ENCODE measurements around the gene TERF2IP. TPM values are rescaled to one million over a fixed set of nuclear protein-coding genes. Genes with fewer than 3 reads are reported as not detected.

TERF2IP gene
- total and polyA plus RNA-seq, 2 of the 13 experiments (the other 11 are each of a cell fraction or from before 2014, with no cell fraction given) = 26.4 to 50.2 TPM

DNA sequence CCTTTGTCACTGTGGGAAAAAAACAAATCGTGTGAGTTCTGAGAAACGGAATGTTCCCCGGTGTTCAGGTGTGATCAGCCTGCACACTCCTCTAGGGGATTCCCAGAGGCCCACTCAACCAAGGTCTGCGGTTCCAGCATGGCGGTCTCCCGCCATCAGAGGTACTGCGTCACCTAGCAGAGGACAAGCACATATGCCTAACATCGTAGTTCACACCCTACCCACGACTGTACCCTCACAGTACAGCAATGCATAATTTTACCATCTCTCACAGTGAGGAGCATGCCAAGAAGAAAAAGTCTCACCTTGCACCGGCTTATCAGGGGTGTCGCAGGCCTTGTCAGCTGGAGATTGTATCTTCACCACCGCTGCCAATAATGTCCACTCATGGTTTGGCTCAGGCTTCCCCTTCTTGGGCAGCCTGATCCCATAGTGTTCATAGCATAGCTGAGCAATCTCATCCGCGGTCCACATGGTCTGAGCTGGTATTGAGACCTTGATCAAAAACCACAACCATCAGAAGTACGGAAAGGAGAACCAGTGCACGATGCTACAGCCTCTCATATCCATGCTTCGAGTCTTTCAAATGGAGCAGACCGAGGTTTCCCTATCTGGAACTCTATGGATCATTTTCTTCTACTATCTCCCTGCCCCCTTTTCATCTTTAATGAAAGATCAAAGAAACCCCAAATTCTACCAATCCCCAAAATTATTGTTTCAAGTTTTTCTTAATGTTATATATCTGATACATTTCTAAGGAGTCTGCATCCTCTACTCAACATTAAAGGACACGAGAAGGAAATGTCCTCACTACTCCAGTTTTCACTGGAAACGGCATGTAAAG is 27.0 kb upstream of the TERF2IP start:
- Histone ChIP-seq H3K9ac (ENCODE audit: insufficient read depth, low read depth, low read length) (no peak overlapping the region), H3K79me2 (ENCODE audit: insufficient read depth, low read length) (peaks cover 7% of the 10 kb centered on the region), H3K27ac (ENCODE audit: extremely low read length, insufficient read depth, low read length) (no peak overlapping the region), H4K20me1 (ENCODE audit: insufficient read depth, low read length) (no peaks in the 10 kb centered on the region), H3K9me3 (ENCODE audit: low read length) (no peaks in the 10 kb centered on the region), H2AFZ (ENCODE audit: low read length) (no peak overlapping the region), H3K36me3 (replicated peaks in 1 of 2; ENCODE audit: control insufficient read depth in 1 of 2, insufficient read depth in 2 of 2, low read length in 2 of 2) (peaks cover 2 to 29% of the 10 kb centered on the region in 2 experiments; a peak in 4 of 5 replicates), H3K4me2 (ENCODE audit: low read depth, low read length) (no peak overlapping the region), H3K4me1 (ENCODE audit: insufficient read depth, low read length) (peaks cover 34% of the 10 kb centered on the region), H3K27me3 (ENCODE audit: control insufficient read depth in 1 of 2, insufficient read depth in 2 of 2, low read length in 2 of 2) (no peaks in the 10 kb centered on the region; a peak in 1 of 5 replicates), H3K4me3 (replicated peaks in 1 of 3; ENCODE audit: insufficient read depth in 1 of 3, low read depth in 2 of 3, low read length in 3 of 3) (no peak overlapping the region)
- in situ Hi-C loops (cut with HindIII; ENCODE audit: extremely low pct_ligation_motif_present, low pct_unique_long_range_greater_than_20kb) (no loop called here), intact Hi-C loops (cut with micrococcal nuclease; ENCODE audit: unreplicated experiment) (loop anchor here (1.0 to 5.0 kb wide), 3 partner anchors 26 to 149 kb away; partner anchors contain the start of gene TMEM231)
- DNase-seq (ENCODE audit: low spot score) = no peak
- TF ChIP-seq TBX2 (CRISPR knock-in tag; IDR thresholded peaks at IDR 0.05; ENCODE audit: borderline replicate concordance) (no peak), NFE2L2 (IDR thresholded peaks at IDR 0.05; ENCODE audit: low read length) (no peak), AGO1 (IDR thresholded peaks at IDR 0.05; ENCODE audit: low read depth, low read length, poor library complexity, severe bottlenecking) (no peak)
- TF ChIP-seq, protein P1, sequence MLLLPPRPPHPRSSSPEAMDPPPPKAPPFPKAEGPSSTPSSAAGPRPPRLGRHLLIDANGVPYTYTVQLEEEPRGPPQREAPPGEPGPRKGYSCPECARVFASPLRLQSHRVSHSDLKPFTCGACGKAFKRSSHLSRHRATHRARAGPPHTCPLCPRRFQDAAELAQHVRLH (CRISPR knock-in tag; IDR thresholded peaks at IDR 0.05; ENCODE audit: borderline replicate concordance, low read depth) = no peak
- TF ChIP-seq, protein P2, sequence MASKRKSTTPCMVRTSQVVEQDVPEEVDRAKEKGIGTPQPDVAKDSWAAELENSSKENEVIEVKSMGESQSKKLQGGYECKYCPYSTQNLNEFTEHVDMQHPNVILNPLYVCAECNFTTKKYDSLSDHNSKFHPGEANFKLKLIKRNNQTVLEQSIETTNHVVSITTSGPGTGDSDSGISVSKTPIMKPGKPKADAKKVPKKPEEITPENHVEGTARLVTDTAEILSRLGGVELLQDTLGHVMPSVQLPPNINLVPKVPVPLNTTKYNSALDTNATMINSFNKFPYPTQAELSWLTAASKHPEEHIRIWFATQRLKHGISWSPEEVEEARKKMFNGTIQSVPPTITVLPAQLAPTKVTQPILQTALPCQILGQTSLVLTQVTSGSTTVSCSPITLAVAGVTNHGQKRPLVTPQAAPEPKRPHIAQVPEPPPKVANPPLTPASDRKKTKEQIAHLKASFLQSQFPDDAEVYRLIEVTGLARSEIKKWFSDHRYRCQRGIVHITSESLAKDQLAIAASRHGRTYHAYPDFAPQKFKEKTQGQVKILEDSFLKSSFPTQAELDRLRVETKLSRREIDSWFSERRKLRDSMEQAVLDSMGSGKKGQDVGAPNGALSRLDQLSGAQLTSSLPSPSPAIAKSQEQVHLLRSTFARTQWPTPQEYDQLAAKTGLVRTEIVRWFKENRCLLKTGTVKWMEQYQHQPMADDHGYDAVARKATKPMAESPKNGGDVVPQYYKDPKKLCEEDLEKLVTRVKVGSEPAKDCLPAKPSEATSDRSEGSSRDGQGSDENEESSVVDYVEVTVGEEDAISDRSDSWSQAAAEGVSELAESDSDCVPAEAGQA (IDR thresholded peaks at IDR 0.05; ENCODE audit: low read depth) = no peak
- TF ChIP-seq, protein P2 (CRISPR knock-in tag; IDR thresholded peaks at IDR 0.05; ENCODE audit: borderline replicate concordance) = no peak
- TF ChIP-seq, protein P3, sequence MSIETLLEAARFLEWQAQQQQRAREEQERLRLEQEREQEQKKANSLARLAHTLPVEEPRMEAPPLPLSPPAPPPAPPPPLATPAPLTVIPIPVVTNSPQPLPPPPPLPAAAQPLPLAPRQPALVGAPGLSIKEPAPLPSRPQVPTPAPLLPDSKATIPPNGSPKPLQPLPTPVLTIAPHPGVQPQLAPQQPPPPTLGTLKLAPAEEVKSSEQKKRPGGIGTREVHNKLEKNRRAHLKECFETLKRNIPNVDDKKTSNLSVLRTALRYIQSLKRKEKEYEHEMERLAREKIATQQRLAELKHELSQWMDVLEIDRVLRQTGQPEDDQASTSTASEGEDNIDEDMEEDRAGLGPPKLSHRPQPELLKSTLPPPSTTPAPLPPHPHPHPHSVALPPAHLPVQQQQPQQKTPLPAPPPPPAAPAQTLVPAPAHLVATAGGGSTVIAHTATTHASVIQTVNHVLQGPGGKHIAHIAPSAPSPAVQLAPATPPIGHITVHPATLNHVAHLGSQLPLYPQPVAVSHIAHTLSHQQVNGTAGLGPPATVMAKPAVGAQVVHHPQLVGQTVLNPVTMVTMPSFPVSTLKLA (IDR thresholded peaks at IDR 0.05) = no peak
- TF ChIP-seq, protein P4, sequence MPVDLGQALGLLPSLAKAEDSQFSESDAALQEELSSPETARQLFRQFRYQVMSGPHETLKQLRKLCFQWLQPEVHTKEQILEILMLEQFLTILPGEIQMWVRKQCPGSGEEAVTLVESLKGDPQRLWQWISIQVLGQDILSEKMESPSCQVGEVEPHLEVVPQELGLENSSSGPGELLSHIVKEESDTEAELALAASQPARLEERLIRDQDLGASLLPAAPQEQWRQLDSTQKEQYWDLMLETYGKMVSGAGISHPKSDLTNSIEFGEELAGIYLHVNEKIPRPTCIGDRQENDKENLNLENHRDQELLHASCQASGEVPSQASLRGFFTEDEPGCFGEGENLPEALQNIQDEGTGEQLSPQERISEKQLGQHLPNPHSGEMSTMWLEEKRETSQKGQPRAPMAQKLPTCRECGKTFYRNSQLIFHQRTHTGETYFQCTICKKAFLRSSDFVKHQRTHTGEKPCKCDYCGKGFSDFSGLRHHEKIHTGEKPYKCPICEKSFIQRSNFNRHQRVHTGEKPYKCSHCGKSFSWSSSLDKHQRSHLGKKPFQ (CRISPR knock-in tag; IDR thresholded peaks at IDR 0.05; ENCODE audit: insufficient replicate concordance) = no peak
- 97% methylated on average over 20 of the region's 20 CpGs for WGBS (ENCODE audit: low lambda C conversion rate)
- ChIA-PET CTCF (ENCODE audit: low intra/inter-chr PET ratio, low total read pairs) (interaction anchor here (1.2 kb wide), 1 partner anchor 148 kb away, joined by 5 read pairs; no protein-coding TSS in a partner anchor), POLR2A (interaction anchor here (2.9 kb wide), 1 partner anchor 104 kb away, joined by 16 read pairs; no protein-coding TSS in a partner anchor)
- ATAC-seq = no peak
- no peak for FAIRE-seq
- no TSS peak for BruUV-seq (replicated peaks)

All from HepG2 (cell line).